ENCODE data around the gene TBX10. TPM values are rescaled to one million over a fixed set of nuclear protein-coding genes. Genes with fewer than 3 reads are reported as not detected.
"Not testable (repeated sequence)": the region's sequence is repeated elsewhere in the genome, so short reads cannot be mapped to it uniquely, and the experiment has no call there.

The TBX10 gene
- total RNA-seq (0.05 TPM), polyA plus RNA-seq (0.09 TPM)
- long read RNA-seq, donor 1: 0 reads
- long read RNA-seq, donor 2: 0 reads
- long read RNA-seq, donor 3: 0 reads
- long read RNA-seq, donor 4: 0 reads
- long read RNA-seq, donor 5: 0 reads
- long read RNA-seq, donor 6: 0 reads
- long read RNA-seq, donor 7: 0 reads
- long read RNA-seq, donor 8: 0 reads
- long read RNA-seq, donor 9: 0 reads
- long read RNA-seq, donor 10: 0 reads

DNA sequence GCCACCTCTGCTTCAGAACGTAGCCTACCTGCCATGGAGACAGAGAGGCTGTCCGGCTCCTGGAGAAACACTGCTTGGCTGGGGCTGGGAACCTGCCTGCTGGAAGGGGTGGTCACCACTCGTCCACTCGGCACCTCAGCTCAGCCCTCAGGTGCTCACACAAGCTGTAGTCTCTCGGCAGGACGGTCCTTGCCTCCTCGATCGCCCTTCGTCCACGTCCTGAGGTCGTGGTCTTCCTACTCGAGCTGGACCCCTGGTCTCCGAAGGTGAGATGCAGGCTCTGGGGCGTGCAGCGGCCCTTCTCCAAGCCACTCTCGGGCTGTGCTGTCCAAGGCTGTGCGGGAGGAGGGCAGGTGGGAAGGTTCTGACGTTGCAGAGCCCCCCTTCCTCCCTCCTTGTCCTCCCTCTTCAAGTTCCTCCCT, at the start of gene TBX10:
TSS of gene TBX10 (minus strand) at position 326 of the 422 bp plus-strand sequence. CDS start at position 35, 291 bp downstream.
- Histone ChIP-seq H3K27me3 (ENCODE audit: control insufficient read depth in 2 of 2, insufficient read depth in 1 of 2, low read length in 1 of 2) (peaks cover 0 to 8% of the 10 kb centered on the region in 2 donors), H3K4me3 (ENCODE audit: low read length in 2 of 2) (no peak within 1 kb of the TSS), H3K9me3 (ENCODE audit: control insufficient read depth in 2 of 2, insufficient read depth in 1 of 2, low read length in 1 of 2) (peaks cover 0 to 9% of the 10 kb centered on the region in 2 donors), H3K36me3 (ENCODE audit: control insufficient read depth in 2 of 2, insufficient read depth in 2 of 2, low read length in 1 of 2) (no peaks in the 10 kb centered on the region), H3K27ac (ENCODE audit: low read depth in 1 of 2, low read length in 1 of 2) (no peak within 1 kb of the TSS), H3K4me1 (ENCODE audit: control insufficient read depth in 2 of 2, insufficient read depth in 2 of 2, low read length in 2 of 2) (peaks cover 0 to 2% of the 10 kb centered on the region in 2 donors)
- 96% methylated on average over 18 of the region's 18 CpGs for WGBS
- no peak for DNase-seq (ENCODE audit: low read depth in 6 of 9, low spot score in 9 of 9)

- H3K9me3 ChIP-seq (ENCODE audit: control insufficient read depth in 2 of 2, insufficient read depth in 1 of 2, low read length in 1 of 2): no peaks in the 10 kb centered on the region
- H3K4me3 ChIP-seq (ENCODE audit: low read length in 2 of 2): no peak overlapping the region
- H3K36me3 ChIP-seq (ENCODE audit: control insufficient read depth in 2 of 2, insufficient read depth in 2 of 2, low read length in 1 of 2): no peaks in the 10 kb centered on the region
- H3K4me1 ChIP-seq (ENCODE audit: control insufficient read depth in 2 of 2, insufficient read depth in 2 of 2, low read length in 2 of 2): peaks cover 0 to 23% of the 10 kb centered on the region in 2 donors
- H3K27ac ChIP-seq (ENCODE audit: low read depth in 1 of 2, low read length in 1 of 2): no peak overlapping the region
- H3K27me3 ChIP-seq (ENCODE audit: control insufficient read depth in 2 of 2, insufficient read depth in 1 of 2, low read length in 1 of 2): no peaks in the 10 kb centered on the region
- WGBS: 91% methylated on average over 4 of the region's 4 CpGs
- DNase-seq (ENCODE audit: low read depth in 6 of 9, low spot score in 9 of 9): no peak
Measured at GRCh38 chr11:67689178-67689577, 49.6 kb upstream of the TBX10 start.

DNA sequence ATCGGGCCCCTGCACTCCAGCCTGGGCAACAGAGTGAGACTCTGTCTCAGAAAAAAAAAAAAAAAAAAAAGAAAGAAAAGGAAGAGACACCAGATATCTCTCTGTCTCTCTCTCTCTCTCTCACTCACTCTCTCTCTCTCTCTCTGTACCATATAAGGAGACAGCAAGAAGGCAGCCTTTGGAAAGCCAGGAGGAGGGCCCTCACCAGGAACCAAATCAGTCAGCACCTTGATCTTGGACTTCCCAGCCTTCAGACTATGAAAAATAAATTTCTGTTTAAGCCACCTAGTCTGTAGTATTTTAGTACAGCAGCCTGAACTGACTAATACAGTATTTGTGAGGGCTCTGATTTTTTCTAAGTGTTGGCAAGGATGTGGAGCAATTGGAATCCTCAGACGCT, 48.4 kb upstream of the TBX10 start:
- peaks cover 0 to 30% of the 10 kb centered on the region in 2 donors for H3K4me1 ChIP-seq (ENCODE audit: control insufficient read depth in 2 of 2, insufficient read depth in 2 of 2, low read length in 2 of 2)
- DNase-seq (ENCODE audit: low read depth in 6 of 9, low spot score in 9 of 9): no peak
- over 99% methylated on average over 2 of the region's 2 CpGs for WGBS

DNA sequence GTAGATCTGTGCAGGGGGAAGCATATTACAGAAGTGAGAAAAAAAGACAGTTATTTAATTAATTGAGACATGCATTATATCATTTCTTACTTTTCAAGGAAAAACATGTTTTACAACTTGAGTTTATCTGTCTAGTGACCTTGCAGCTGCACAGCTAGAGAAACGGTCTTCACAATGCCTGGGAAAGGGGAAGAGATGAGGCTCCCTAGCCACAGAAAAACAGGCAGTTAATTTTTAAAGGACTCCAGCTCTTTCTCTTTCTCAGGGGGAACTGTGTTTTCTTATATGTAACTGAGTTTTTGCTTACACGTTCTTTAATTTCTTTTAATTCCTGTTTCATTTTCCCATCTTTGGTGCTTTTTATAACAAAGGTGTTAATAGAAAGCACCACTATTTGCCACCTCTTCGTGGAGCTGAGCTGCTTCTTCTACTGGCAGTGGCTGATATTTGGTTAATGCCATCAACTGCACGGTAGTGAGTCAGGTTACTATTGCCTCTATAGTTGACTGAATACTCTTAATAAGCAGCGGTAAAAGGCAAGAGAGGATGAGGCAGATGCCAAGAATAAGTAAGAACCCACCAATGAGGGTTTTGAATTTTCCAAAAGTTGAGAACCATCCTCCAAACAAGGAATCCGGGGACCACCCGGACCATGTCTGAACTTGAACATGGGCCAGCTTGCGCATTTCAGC, 46.2 kb upstream of the TBX10 start:
- not testable (repeated sequence) for H3K9me3 ChIP-seq (ENCODE audit: control insufficient read depth in 2 of 2, insufficient read depth in 1 of 2, low read length in 1 of 2); H3K27me3 ChIP-seq (ENCODE audit: control insufficient read depth in 2 of 2, insufficient read depth in 1 of 2, low read length in 1 of 2); H3K36me3 ChIP-seq (ENCODE audit: control insufficient read depth in 2 of 2, insufficient read depth in 2 of 2, low read length in 1 of 2); H3K4me3 ChIP-seq (ENCODE audit: low read length in 2 of 2)
- Histone ChIP-seq H3K27ac (ENCODE audit: low read depth in 1 of 2, low read length in 1 of 2) (peak overlapping the region in 1 of 2 donors; percentile 78), H3K4me1 (ENCODE audit: control insufficient read depth in 2 of 2, insufficient read depth in 2 of 2, low read length in 2 of 2) (peaks cover 0 to 30% of the 10 kb centered on the region in 2 donors)
- 31% methylated on average over 8 of the region's 8 CpGs for WGBS
- peak in 1 of 9 donors; percentile 30 for DNase-seq (ENCODE audit: low read depth in 6 of 9, low spot score in 9 of 9)

More for the DNA sequence above, 48.4 kb upstream of the TBX10 start:
- Histone ChIP-seq H3K36me3 (ENCODE audit: control insufficient read depth in 2 of 2, insufficient read depth in 2 of 2, low read length in 1 of 2) (no peaks in the 10 kb centered on the region), H3K27me3 (ENCODE audit: control insufficient read depth in 2 of 2, insufficient read depth in 1 of 2, low read length in 1 of 2) (no peaks in the 10 kb centered on the region), H3K4me3 (ENCODE audit: low read length in 2 of 2) (no peak overlapping the region), H3K27ac (ENCODE audit: low read depth in 1 of 2, low read length in 1 of 2) (no peak overlapping the region), H3K9me3 (ENCODE audit: control insufficient read depth in 2 of 2, insufficient read depth in 1 of 2, low read length in 1 of 2) (no peaks in the 10 kb centered on the region)

DNA sequence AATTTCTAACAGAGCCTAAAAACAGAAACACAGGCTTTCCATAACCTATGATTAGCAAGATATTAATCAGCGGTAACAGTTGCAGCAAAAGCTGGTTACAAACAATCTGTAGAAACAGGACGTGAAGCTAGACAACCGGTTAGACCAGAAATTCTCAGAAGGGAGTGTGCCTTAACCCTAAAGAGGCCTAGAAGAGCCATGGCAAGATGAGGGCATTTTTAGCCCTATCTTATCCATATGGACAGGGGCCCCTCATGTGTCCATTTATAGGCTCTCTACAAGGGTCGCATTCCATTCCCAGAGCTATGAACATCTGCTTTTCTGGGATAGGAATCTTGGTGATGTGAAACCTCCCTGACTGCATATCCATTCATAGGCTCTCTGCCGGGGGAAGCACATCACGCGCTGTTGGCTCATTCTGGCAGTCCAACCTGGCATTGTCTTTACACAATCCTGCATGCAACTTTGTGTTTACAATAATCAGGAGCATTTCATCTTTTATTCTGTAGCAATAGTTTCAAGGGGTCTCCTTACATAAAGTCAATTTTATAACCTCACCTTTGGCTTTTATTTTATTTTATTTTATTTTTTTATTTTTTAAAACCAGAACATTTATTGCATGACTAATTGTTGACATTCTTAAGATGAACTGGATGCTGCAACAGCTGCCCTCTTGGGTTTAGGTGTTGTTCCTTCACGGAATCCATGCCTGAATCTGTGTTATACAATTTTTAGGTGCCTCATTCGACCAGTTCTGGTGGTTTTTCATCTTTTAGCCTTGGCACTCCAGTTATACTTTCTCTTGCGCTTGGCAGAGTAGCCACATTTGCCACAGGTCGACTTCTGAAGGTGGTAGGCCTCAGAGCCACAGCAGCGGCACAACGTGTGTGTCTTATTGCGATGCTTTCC, 42.8 kb upstream of the TBX10 start:
- WGBS: 92% methylated on average over 14 of the region's 14 CpGs
- not testable (repeated sequence) for DNase-seq (ENCODE audit: low read depth in 6 of 9, low spot score in 9 of 9); H3K27ac ChIP-seq (ENCODE audit: low read depth in 1 of 2, low read length in 1 of 2)

GRCh38 chr11:67680696-67681470, 41.3 kb upstream of the TBX10 start:
- DNase-seq (ENCODE audit: low read depth in 6 of 9, low spot score in 9 of 9): no peak
- no peak overlapping the region for H3K4me3 ChIP-seq (ENCODE audit: low read length in 2 of 2)
- H3K4me1 ChIP-seq (ENCODE audit: control insufficient read depth in 2 of 2, insufficient read depth in 2 of 2, low read length in 2 of 2): peaks cover 0 to 23% of the 10 kb centered on the region in 2 donors
- peaks cover 0 to 9% of the 10 kb centered on the region in 2 donors for H3K9me3 ChIP-seq (ENCODE audit: control insufficient read depth in 2 of 2, insufficient read depth in 1 of 2, low read length in 1 of 2)
- 70% methylated on average over 3 of the region's 3 CpGs for WGBS
- H3K27ac ChIP-seq (ENCODE audit: low read depth in 1 of 2, low read length in 1 of 2): no peak overlapping the region
- no peaks in the 10 kb centered on the region for H3K36me3 ChIP-seq (ENCODE audit: control insufficient read depth in 2 of 2, insufficient read depth in 2 of 2, low read length in 1 of 2)
- no peaks in the 10 kb centered on the region for H3K27me3 ChIP-seq (ENCODE audit: control insufficient read depth in 2 of 2, insufficient read depth in 1 of 2, low read length in 1 of 2)

More for the DNA sequence above, 42.8 kb upstream of the TBX10 start:
- not testable (repeated sequence) for H3K27me3 ChIP-seq (ENCODE audit: control insufficient read depth in 2 of 2, insufficient read depth in 1 of 2, low read length in 1 of 2); H3K9me3 ChIP-seq (ENCODE audit: control insufficient read depth in 2 of 2, insufficient read depth in 1 of 2, low read length in 1 of 2); H3K4me3 ChIP-seq (ENCODE audit: low read length in 2 of 2); H3K36me3 ChIP-seq (ENCODE audit: control insufficient read depth in 2 of 2, insufficient read depth in 2 of 2, low read length in 1 of 2)
- peaks cover 0 to 30% of the 10 kb centered on the region in 2 donors for H3K4me1 ChIP-seq (ENCODE audit: control insufficient read depth in 2 of 2, insufficient read depth in 2 of 2, low read length in 2 of 2)

DNA sequence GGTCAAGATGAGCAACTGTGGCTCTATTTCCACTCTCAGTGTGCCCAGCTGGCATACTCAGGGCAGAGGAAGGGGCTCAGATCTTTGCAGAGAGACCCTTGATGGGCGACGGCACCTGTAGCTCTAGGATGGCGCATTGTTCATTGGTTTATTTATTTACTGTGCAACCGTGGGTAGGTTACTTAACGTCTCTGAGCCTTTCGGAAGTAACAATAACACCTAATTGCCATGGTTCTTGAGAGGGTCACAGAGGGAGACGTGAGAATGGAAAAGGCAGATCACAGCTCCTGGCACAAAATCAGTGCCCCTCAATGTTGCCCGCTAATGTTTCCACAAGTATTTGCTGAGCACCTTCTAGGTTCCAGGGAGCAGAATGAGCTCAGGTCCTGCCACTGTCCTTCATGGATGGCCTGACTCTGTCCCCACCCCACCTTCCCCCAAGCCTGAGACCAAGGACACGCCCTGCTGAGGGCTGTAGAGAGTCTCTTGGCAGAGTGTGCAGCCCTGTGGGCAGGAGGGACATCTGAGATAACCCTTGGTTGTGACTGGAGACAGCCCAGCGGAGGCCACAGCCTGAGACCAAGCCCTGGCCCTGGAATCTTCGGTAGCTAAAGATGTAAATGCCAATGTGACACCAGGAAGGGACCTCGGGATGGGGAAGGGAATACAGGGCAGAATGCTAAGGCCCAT, 35.6 kb upstream of the TBX10 start:
- Histone ChIP-seq H3K36me3 (ENCODE audit: control insufficient read depth in 2 of 2, insufficient read depth in 2 of 2, low read length in 1 of 2) (no peaks in the 10 kb centered on the region), H3K27ac (ENCODE audit: low read depth in 1 of 2, low read length in 1 of 2) (no peak overlapping the region), H3K9me3 (ENCODE audit: control insufficient read depth in 2 of 2, insufficient read depth in 1 of 2, low read length in 1 of 2) (peaks cover 0 to 12% of the 10 kb centered on the region in 2 donors), H3K4me3 (ENCODE audit: low read length in 2 of 2) (no peak overlapping the region), H3K27me3 (ENCODE audit: control insufficient read depth in 2 of 2, insufficient read depth in 1 of 2, low read length in 1 of 2) (no peaks in the 10 kb centered on the region), H3K4me1 (ENCODE audit: control insufficient read depth in 2 of 2, insufficient read depth in 2 of 2, low read length in 2 of 2) (peaks cover 0 to 4% of the 10 kb centered on the region in 2 donors)
- WGBS: 98% methylated on average over 12 of the region's 12 CpGs
- no peak for DNase-seq (ENCODE audit: low read depth in 6 of 9, low spot score in 9 of 9)

- H3K36me3 ChIP-seq (ENCODE audit: control insufficient read depth in 2 of 2, insufficient read depth in 2 of 2, low read length in 1 of 2): no peaks in the 10 kb centered on the region
- peaks cover 0 to 4% of the 10 kb centered on the region in 2 donors for H3K4me1 ChIP-seq (ENCODE audit: control insufficient read depth in 2 of 2, insufficient read depth in 2 of 2, low read length in 2 of 2)
- H3K27ac ChIP-seq (ENCODE audit: low read depth in 1 of 2, low read length in 1 of 2): no peak within 1 kb of the TSS
- DNase-seq (ENCODE audit: low read depth in 6 of 9, low spot score in 9 of 9): no peak
- WGBS: 96% methylated on average over 8 of the region's 8 CpGs
- peaks cover 0 to 12% of the 10 kb centered on the region in 2 donors for H3K9me3 ChIP-seq (ENCODE audit: control insufficient read depth in 2 of 2, insufficient read depth in 1 of 2, low read length in 1 of 2)
- no peaks in the 10 kb centered on the region for H3K27me3 ChIP-seq (ENCODE audit: control insufficient read depth in 2 of 2, insufficient read depth in 1 of 2, low read length in 1 of 2)
- no peak within 1 kb of the TSS for H3K4me3 ChIP-seq (ENCODE audit: low read length in 2 of 2)
Measured at GRCh38 chr11:67674442-67674871, 34.9 kb upstream of the TBX10 start, which contains the start of gene ALDH3B2. TSS of gene ALDH3B2 (minus strand) at chr11:67674623. CDS start at chr11:67666935, 7,688 bp downstream.
